ENCODE measurements around the gene GC.

DNA sequence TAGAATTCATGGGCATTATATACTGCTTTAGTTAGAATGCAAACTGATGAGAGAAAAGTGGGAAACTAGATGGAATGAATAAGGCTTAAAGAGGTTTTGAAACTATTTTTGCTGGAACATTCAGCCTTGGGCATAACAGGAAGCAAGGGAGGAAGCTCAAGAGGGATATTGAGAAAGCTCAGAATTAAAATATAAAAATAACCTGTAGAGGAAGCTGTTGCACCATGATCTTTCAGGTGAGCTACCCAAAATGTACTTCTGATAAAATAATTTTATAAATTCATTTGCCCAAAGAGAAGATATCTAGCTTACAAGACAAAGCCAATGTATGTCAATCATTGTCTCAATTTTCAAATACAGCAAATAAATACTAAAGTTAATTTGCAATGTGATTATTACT is 11.3 kb downstream of the GC start:
- TF ChIP-seq MAX (CRISPR knock-in tag; IDR thresholded peaks at IDR 0.05) (no peak), CTCF (IDR thresholded peaks at IDR 0.05) (no peak)
- TF ChIP-seq, protein P1, sequence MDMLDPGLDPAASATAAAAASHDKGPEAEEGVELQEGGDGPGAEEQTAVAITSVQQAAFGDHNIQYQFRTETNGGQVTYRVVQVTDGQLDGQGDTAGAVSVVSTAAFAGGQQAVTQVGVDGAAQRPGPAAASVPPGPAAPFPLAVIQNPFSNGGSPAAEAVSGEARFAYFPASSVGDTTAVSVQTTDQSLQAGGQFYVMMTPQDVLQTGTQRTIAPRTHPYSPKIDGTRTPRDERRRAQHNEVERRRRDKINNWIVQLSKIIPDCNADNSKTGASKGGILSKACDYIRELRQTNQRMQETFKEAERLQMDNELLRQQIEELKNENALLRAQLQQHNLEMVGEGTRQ (CRISPR knock-in tag; IDR thresholded peaks at IDR 0.05): no peak

Measured in WTC11 (cell line).